K562 (cell line): Measurements from ENCODE around the gene CARD10. TPM values are rescaled to one million over a fixed set of nuclear protein-coding genes. Genes with fewer than 3 reads are reported as not detected.

ENCODE experiments used
- ATAC-seq: fragments of 200-7000 bp; cut with Tn5 transposase; 3 replicates; pipeline ENCODE4 v1.9.1; 2020; ENCODE audit warnings: moderate library complexity
- BruUV-seq: library from RNA; stranded (reverse); fragments of 400-500 nt; replicated peaks from 2 replicates; lab custom pipeline; 2021; lab: Mats Ljungman, UMichigan
- CTCF ChIA-PET: fragments of 300-600 bp; formaldehyde crosslinking; extraction: SDS; loops from one replicate; lab custom pipeline; 2021; ENCODE audit warnings: low intra/inter-chr PET ratio; lab: Yijun Ruan, JAX
- POLR2A ChIA-PET: fragments of 300-600, 350-650 bp; sonication (Branson Sonifier 250); formaldehyde crosslinking; extraction: SDS; loops from one replicate; lab custom pipeline; 2021; ENCODE audit warnings: antibody characterized with exemption, inconsistent platforms; lab: Yijun Ruan, JAX
- DNase-seq, 4 experiments: peaks; one replicate each; pipeline versions ENCODE4 v3.0.0 to v3.0.0-alpha.2; 2011 to 2018; ENCODE audit warnings: low spot score in 3 of 4, mixed read lengths in 3 of 4; ENCODE audit errors: extremely low read depth in 1 of 4
- FAIRE-seq: peaks from 2 replicates; lab custom pipeline; 2011; peaks lifted over from hg19 to GRCh38; lab: Jason Lieb, UNC
- H2AFZ ChIP-seq: 2 replicates; pipeline ENCODE4 v1.6.0; 2011; ENCODE audit warnings: low read depth, low read length, control low read depth, inconsistent platforms
- H3K27ac ChIP-seq: fragments of 200-600 bp; 3 replicates; pipeline ENCODE4 v1.8.0; 2011; ENCODE audit warnings: low read depth, mild to moderate bottlenecking, control low read depth, inconsistent platforms, low read length, moderate library complexity, mixed read lengths; ENCODE audit errors: extremely low read depth
- H3K27me3 ChIP-seq, 2 experiments: fragments of 300-600 bp in 1 of 2; 2 replicates in 1 of 2; 3 replicates in 1 of 2; pipeline versions ENCODE4 v1.6.0 to v1.8.0; 2011; ENCODE audit warnings: inconsistent platforms in 2 of 2, low read length in 2 of 2, mild to moderate bottlenecking in 1 of 2, mixed read lengths in 1 of 2, moderate library complexity in 1 of 2; ENCODE audit not compliant: control insufficient read depth in 2 of 2, insufficient read depth in 2 of 2
- H3K36me3 ChIP-seq: fragments of 300-600 bp; 3 replicates; pipeline ENCODE4 v1.8.0; 2011; ENCODE audit warnings: mild to moderate bottlenecking, low read length, inconsistent platforms; ENCODE audit not compliant: control insufficient read depth, insufficient read depth
- H3K4me1 ChIP-seq, 2 experiments: fragments of 200-600 bp in 1 of 2; replicated peaks in 1 of 2; 2 replicates in 1 of 2; 3 replicates in 1 of 2; pipeline versions ENCODE4 v1.5.1 to v1.8.0; 2011; ENCODE audit warnings: inconsistent platforms in 2 of 2, low read length in 2 of 2, mild to moderate bottlenecking in 1 of 2, mixed read lengths in 1 of 2, moderate library complexity in 1 of 2; ENCODE audit not compliant: control insufficient read depth in 2 of 2, insufficient read depth in 2 of 2
- H3K4me2 ChIP-seq: 2 replicates; pipeline ENCODE4 v1.6.1; 2011; ENCODE audit warnings: low read length, control low read depth, inconsistent platforms, mixed read lengths; ENCODE audit not compliant: insufficient read depth
- H3K4me3 ChIP-seq: fragments of 200-600 bp; sonication (generic), shearing (Covaris generic); 2 replicates; pipeline ENCODE4 v1.5.1; 2016; ENCODE audit warnings: control low read depth, inconsistent platforms
- H3K79me2 ChIP-seq: fragments of 200-600 bp; 3 replicates; pipeline ENCODE4 v1.8.0; 2011; ENCODE audit warnings: low read length, inconsistent platforms; ENCODE audit not compliant: control insufficient read depth, insufficient read depth
- H3K9ac ChIP-seq, 2 experiments: 2 replicates each; pipeline versions ENCODE4 v1.6.0 to v1.6.1; 2011; ENCODE audit warnings: low read depth in 2 of 2, low read length in 2 of 2, control low read depth in 1 of 2, inconsistent platforms in 1 of 2, mild to moderate bottlenecking in 1 of 2, mixed read lengths in 1 of 2; ENCODE audit not compliant: insufficient read depth in 1 of 2
- H3K9me1 ChIP-seq: one replicate; pipeline ENCODE4 v1.6.0; 2011; ENCODE audit warnings: inconsistent platforms, mild to moderate bottlenecking, low read length, moderate library complexity; ENCODE audit not compliant: control insufficient read depth, insufficient read depth
- H3K9me3 ChIP-seq: replicated peaks from 2 replicates; pipeline ENCODE4 v1.5.1; 2011; ENCODE audit warnings: low read depth, low read length, inconsistent platforms; ENCODE audit not compliant: control insufficient read depth, insufficient read depth
- H4K20me1 ChIP-seq: replicated peaks from 2 replicates; pipeline ENCODE4 v1.6.1; 2011; ENCODE audit warnings: low read length, inconsistent platforms, mixed read lengths; ENCODE audit not compliant: control insufficient read depth, insufficient read depth
- CTCF ChIP-seq, 3 experiments: IDR thresholded peaks in 2 of 3; conservative IDR thresholded peaks in 1 of 3; 2 replicates each; pipeline ENCODE4 v1.5.1; 2011 to 2012; ENCODE audit warnings: low read length in 3 of 3, mild to moderate bottlenecking in 3 of 3, control low read depth in 2 of 3, improper control_type of control experiment in 1 of 3, inconsistent platforms in 1 of 3, low read depth in 1 of 3, mixed read lengths in 1 of 3, moderate library complexity in 1 of 3; ENCODE audit not compliant: insufficient read depth in 2 of 3
- E2F4 ChIP-seq: sonication (generic); formaldehyde crosslinking; IDR thresholded peaks from 2 replicates; pipeline ENCODE4 v1.8.0; 2022; ENCODE audit warnings: mild to moderate bottlenecking, low read depth, missing genetic modification reagents
- E2F6 ChIP-seq, 2 experiments: IDR thresholded peaks; 2 replicates each; pipeline ENCODE4 v1.6.1; 2011; ENCODE audit warnings: borderline replicate concordance in 1 of 2, control low read depth in 1 of 2, low read depth in 1 of 2, low read length in 1 of 2, mild to moderate bottlenecking in 1 of 2, mixed read lengths in 1 of 2, moderate library complexity in 1 of 2; ENCODE audit not compliant: insufficient read depth in 1 of 2, insufficient read length in 1 of 2, poor library complexity in 1 of 2, severe bottlenecking in 1 of 2; ENCODE audit errors: extremely low read depth in 1 of 2
- EGR1 ChIP-seq: fragments of 450-650 bp; conservative IDR thresholded peaks from 2 replicates; pipeline ENCODE4 v1.6.1; 2017; ENCODE audit warnings: mild to moderate bottlenecking
- HNRNPL ChIP-seq: fragments of 200-400 bp; formaldehyde crosslinking; IDR thresholded peaks from 2 replicates; pipeline ENCODE4 v1.6.1; 2017; ENCODE audit warnings: low read depth, mild to moderate bottlenecking, low read length
- KHSRP ChIP-seq: fragments of 450-650 bp; IDR thresholded peaks from 2 replicates; pipeline ENCODE4 v1.6.1; 2017
- NFIX ChIP-seq: fragments of 250-450 bp; sonication (Bioruptor Pico); IDR thresholded peaks from 2 replicates; pipeline ENCODE4 v1.4.0; 2020; ENCODE audit warnings: low read depth, mild to moderate bottlenecking, moderate library complexity
- NFYB ChIP-seq: IDR thresholded peaks from 2 replicates; pipeline ENCODE4 v1.6.1; 2011; ENCODE audit warnings: mild to moderate bottlenecking, moderate library complexity; ENCODE audit not compliant: insufficient read length; ENCODE audit errors: extremely low read depth
- TCF7L2 ChIP-seq: fragments of 150-350 bp; IDR thresholded peaks from 2 replicates; pipeline ENCODE4 v1.6.1; 2016; ENCODE audit warnings: low read depth, mild to moderate bottlenecking, low read length, moderate library complexity
- TRIM25 ChIP-seq: fragments of 450-650 bp; IDR thresholded peaks from 2 replicates; pipeline ENCODE4 v1.7.0; 2016; ENCODE audit warnings: borderline replicate concordance
- USF1 ChIP-seq: sonication (generic); formaldehyde crosslinking; IDR thresholded peaks from 2 replicates; pipeline ENCODE4 v1.9.0; 2022; ENCODE audit warnings: mild to moderate bottlenecking, missing genetic modification reagents
- ZKSCAN1 ChIP-seq: fragments of 150-350 bp; IDR thresholded peaks from 2 replicates; pipeline ENCODE4 v1.6.1; 2016; ENCODE audit warnings: low read depth, low read length
- ZNF57 ChIP-seq: fragments of 450-650 bp; formaldehyde crosslinking; IDR thresholded peaks from 2 replicates; pipeline ENCODE4 v1.4.0; 2020; ENCODE audit warnings: mild to moderate bottlenecking, moderate library complexity
- ZNF586 ChIP-seq: fragments of 450-650 bp; formaldehyde crosslinking; conservative IDR thresholded peaks from 2 replicates; pipeline ENCODE4 v1.4.0; 2020; ENCODE audit warnings: mild to moderate bottlenecking, moderate library complexity
- WGBS: fragments of 100-300 bp; shearing (Covaris generic); methylation state at CpG from one replicate; pipeline ENCODE4 v1.1.6; 2016; ENCODE audit warnings: low coverage, mixed read lengths; ENCODE audit not compliant: insufficient coverage; ENCODE audit errors: missing lambda C conversion rate; 5-methylcytosine and 5-hydroxymethylcytosine counted together
- in situ Hi-C: fragments of 300-500 bp; cut with MboI; formaldehyde crosslinking; loops from 4 replicates; pipeline ENCODE4 v1.15.0; 2018; ENCODE audit warnings: inconsistent platforms, mixed read lengths
- intact Hi-C: fragments of 100-400 bp; cut with micrococcal nuclease; formaldehyde crosslinking; loops from 2 replicates; pipeline ENCODE4 v1.14.2; 2022
- polyA plus RNA-seq, 8 experiments: library from polyadenylated mRNA; depleted of rRNA in 4 of 8; stranded (reverse) in 5 of 8; unstranded in 3 of 8; fragments of >200 nt; fragmentation: Nextera tagmentation in 2 of 8; fragmentation: Illumina TruSeq in 1 of 8; extraction: Ambion mirVana in 2 of 8; extraction: Trizol in 1 of 8; gene quantifications; 2 replicates each; pipeline versions ENCODE4 v1.2.1 to v1.2.3, GENCODE V29; 2011 to 2014; ENCODE audit warnings: inconsistent platforms in 1 of 8, missing spikeins in 1 of 8
- total RNA-seq, 7 experiments: library from RNA; depleted of rRNA in 6 of 7; stranded (reverse); fragments of >200 nt in 6 of 7; fragmentation: Illumina TruSeq in 2 of 7; extraction: Trizol in 2 of 7; gene quantifications; 2 replicates each; pipeline versions ENCODE4 v1.2.1 to v1.2.3, GENCODE V29; 2011 to 2021; ENCODE audit warnings: low replicate concordance in 1 of 7

Gene CARD10
- total and polyA plus RNA-seq, 9 of the 15 experiments (the other 6 are each of a cell fraction or from before 2014, with no cell fraction given): 0.13 to 5.8 (median 1.6) TPM

GRCh38 chr22:37492428-37493344 lies 26.5 kb downstream of the CARD10 start:
- H3K27ac ChIP-seq: no peak overlapping the region
- ATAC-seq: peak; percentile 88
- in situ Hi-C loops (no loop called here), intact Hi-C loops (no loop called here)
- H3K9ac ChIP-seq: no peak overlapping the region
- ChIA-PET POLR2A (no interaction called here), CTCF (no interaction called here)
- WGBS: 54% methylated on average over 8 of the region's 24 CpGs
- H3K27me3 ChIP-seq: no peaks in the 10 kb centered on the region
- no peaks in the 10 kb centered on the region for H3K79me2 ChIP-seq
- no peak overlapping the region for H2AFZ ChIP-seq
- H3K4me2 ChIP-seq: no peak overlapping the region
- DNase-seq: peak; percentile 50 to 56 (median 54)
- peak; percentile 72 for FAIRE-seq
- no TSS peak for BruUV-seq
- H3K9me1 ChIP-seq: no peaks in the 10 kb centered on the region
- no peak overlapping the region for H3K4me3 ChIP-seq
- H4K20me1 ChIP-seq: no peaks in the 10 kb centered on the region
- no peaks in the 10 kb centered on the region for H3K36me3 ChIP-seq
- no peaks in the 10 kb centered on the region for H3K9me3 ChIP-seq
- peaks cover 0 to 25% of the 10 kb centered on the region in 2 experiments; a peak in 2 of 5 replicates for H3K4me1 ChIP-seq
- TF ChIP-seq HNRNPL: no peak
- no peak for TF ChIP-seq EGR1
- TF ChIP-seq E2F6 (IDR thresholded peaks at IDR 0.05; ENCODE audit: borderline replicate concordance in 1 of 2, extremely low read depth in 1 of 2, insufficient read depth in 1 of 2, insufficient read length in 1 of 2, low read depth in 1 of 2, low read length in 1 of 2, poor library complexity in 1 of 2, severe bottlenecking in 1 of 2): no peak
- no peak for TF ChIP-seq ZNF586 (CRISPR knock-in tag)
- peak; percentile 37 for TF ChIP-seq USF1
- TF ChIP-seq TCF7L2: no peak
- no peak for TF ChIP-seq NFYB
- peak; percentile 48 to 61 (median 48) for TF ChIP-seq CTCF (IDR thresholded peaks at IDR 0.05 in 2 of 3, conservative IDR thresholded peaks at IDR 0.05 in 1 of 3; ENCODE audit: insufficient read depth in 2 of 3, low read depth in 1 of 3, low read length in 3 of 3)
- TF ChIP-seq ZNF57 (CRISPR knock-in tag): no peak
- no peak for TF ChIP-seq TRIM25
- peak; percentile 99 for TF ChIP-seq ZKSCAN1
- no peak for TF ChIP-seq KHSRP
- TF ChIP-seq E2F4 (CRISPR knock-in tag): no peak
- no peak for TF ChIP-seq NFIX (CRISPR knock-in tag)
